ENCODE data around the gene SAMD1.

Gene SAMD1

DNA sequence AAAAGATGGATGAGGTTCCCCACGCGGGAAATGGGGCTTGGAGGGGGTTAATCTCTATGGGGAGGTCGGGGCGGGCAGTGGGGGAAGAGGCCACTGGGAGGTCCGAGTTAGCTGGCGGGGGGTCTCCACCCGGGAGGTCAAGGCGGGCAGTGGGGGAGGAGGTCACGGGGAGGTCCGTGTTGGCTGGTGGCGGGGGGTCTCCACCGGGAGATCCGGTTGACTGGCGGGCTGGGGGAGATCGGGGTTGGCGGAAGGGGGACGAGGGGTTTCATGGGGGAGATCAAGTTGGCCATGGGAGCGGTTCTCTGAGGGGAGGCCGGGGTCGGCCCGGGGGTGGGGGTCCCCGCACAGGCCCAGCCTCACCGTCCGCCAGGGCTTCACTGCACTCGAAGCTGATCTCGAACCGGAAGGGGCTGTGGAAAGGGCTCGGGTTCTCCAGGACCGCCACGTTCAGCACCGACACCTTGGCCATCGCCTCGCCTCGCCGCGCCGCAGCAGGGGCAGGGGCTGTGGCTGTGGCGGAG lies 45.5 kb upstream of the SAMD1 start:
- no peaks in the 10 kb centered on the region for H3K9me3 ChIP-seq (ENCODE audit: insufficient read depth, low read length)
- H3K27ac ChIP-seq (ENCODE audit: low read length): peak overlapping the region; percentile 49
- H3K79me2 ChIP-seq (ENCODE audit: low read length): peaks cover 35% of the 10 kb centered on the region
- H3K27me3 ChIP-seq (ENCODE audit: low read depth, low read length): no peaks in the 10 kb centered on the region
- peak overlapping the region; percentile 92 for H3K9ac ChIP-seq (ENCODE audit: low read length)
- peak overlapping the region; percentile 95 for H3K4me2 ChIP-seq (ENCODE audit: low read length)
- peaks cover 5% of the 10 kb centered on the region for H3K4me1 ChIP-seq (ENCODE audit: low read length)
- peak overlapping the region; percentile 82 for H3K4me3 ChIP-seq (ENCODE audit: low read length)
- peak overlapping the region; percentile 8; the same call in 1 of the 2 replicates for H2AFZ ChIP-seq (ENCODE audit: low read depth, low read length)
- TF ChIP-seq EZH2phosphoT487 (IDR thresholded peaks at IDR 0.05; ENCODE audit: low read depth) (no peak), CTCF (IDR thresholded peaks at IDR 0.05; ENCODE audit: low read depth, low read length) (no peak)
- peaks cover 17% of the 10 kb centered on the region for H3K36me3 ChIP-seq (replicated peaks; ENCODE audit: low read depth, low read length)
- no peaks in the 10 kb centered on the region for H4K20me1 ChIP-seq (ENCODE audit: insufficient read depth, low read length)

GRCh38 chr19:14135355-14135754 lies 44.8 kb upstream of the SAMD1 start:
- Histone ChIP-seq H3K9me3 (ENCODE audit: insufficient read depth, low read length) (no peaks in the 10 kb centered on the region), H3K4me2 (ENCODE audit: low read length) (peak overlapping the region; percentile 95), H3K27me3 (ENCODE audit: low read depth, low read length) (no peaks in the 10 kb centered on the region), H3K4me1 (ENCODE audit: low read length) (peaks cover 5% of the 10 kb centered on the region), H3K79me2 (ENCODE audit: low read length) (peaks cover 35% of the 10 kb centered on the region), H2AFZ (ENCODE audit: low read depth, low read length) (no peak overlapping the region), H3K27ac (ENCODE audit: low read length) (peak overlapping the region; percentile 49; the same call in 1 of the 2 replicates), H3K9ac (ENCODE audit: low read length) (peak overlapping the region; percentile 92), H3K4me3 (ENCODE audit: low read length) (peak overlapping the region; percentile 82), H4K20me1 (ENCODE audit: insufficient read depth, low read length) (no peaks in the 10 kb centered on the region), H3K36me3 (replicated peaks; ENCODE audit: low read depth, low read length) (peaks cover 17% of the 10 kb centered on the region)
- no peak for TF ChIP-seq CTCF (IDR thresholded peaks at IDR 0.05; ENCODE audit: low read depth, low read length)
- no peak for TF ChIP-seq EZH2phosphoT487 (IDR thresholded peaks at IDR 0.05; ENCODE audit: low read depth)

GRCh38 chr19:14127929-14128509 lies 37.5 kb upstream of the SAMD1 start:
- Histone ChIP-seq H4K20me1 (ENCODE audit: insufficient read depth, low read length) (no peaks in the 10 kb centered on the region; the same call in 1 of the 2 replicates), H3K27me3 (ENCODE audit: low read depth, low read length) (no peaks in the 10 kb centered on the region), H3K27ac (ENCODE audit: low read length) (no peak overlapping the region), H3K9me3 (ENCODE audit: insufficient read depth, low read length) (no peaks in the 10 kb centered on the region), H2AFZ (ENCODE audit: low read depth, low read length) (no peak overlapping the region), H3K79me2 (ENCODE audit: low read length) (0 out of 2 replicates have a peak, but pooled peaks cover 4% of the 10 kb centered on the region), H3K4me2 (ENCODE audit: low read length) (no peak overlapping the region), H3K4me3 (ENCODE audit: low read length) (no peak overlapping the region), H3K9ac (ENCODE audit: low read length) (no peak overlapping the region), H3K4me1 (ENCODE audit: low read length) (no peaks in the 10 kb centered on the region), H3K36me3 (replicated peaks; ENCODE audit: low read depth, low read length) (peaks cover 34% of the 10 kb centered on the region)
- no peak for TF ChIP-seq CTCF (IDR thresholded peaks at IDR 0.05; ENCODE audit: low read depth, low read length)
- no peak for TF ChIP-seq EZH2phosphoT487 (IDR thresholded peaks at IDR 0.05; ENCODE audit: low read depth)

DNA sequence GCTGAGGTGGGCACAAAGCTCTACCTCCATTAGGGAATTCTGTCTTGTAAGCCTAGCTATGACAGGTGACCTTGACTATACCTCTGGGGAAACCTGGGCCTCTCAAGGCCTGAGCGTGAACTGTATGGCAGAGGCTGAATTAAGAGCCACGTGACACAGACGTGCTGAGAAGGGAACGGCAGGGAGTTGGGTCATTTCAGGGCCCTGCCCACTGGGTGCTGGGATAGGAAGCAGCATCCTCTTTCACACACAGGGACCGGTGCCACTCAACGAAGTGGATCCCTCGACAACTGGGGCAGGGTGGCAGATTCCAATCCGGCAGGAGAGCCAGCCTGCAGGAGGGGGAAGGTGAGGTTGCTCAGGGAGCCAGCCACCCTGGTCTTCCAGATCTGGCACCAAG lies 36.6 kb upstream of the SAMD1 start:
- no peak overlapping the region for H2AFZ ChIP-seq (ENCODE audit: low read depth, low read length)
- H3K4me1 ChIP-seq (ENCODE audit: low read length): no peaks in the 10 kb centered on the region
- H3K27ac ChIP-seq (ENCODE audit: low read length): no peak overlapping the region
- no peaks in the 10 kb centered on the region; the same call in 1 of the 2 replicates for H4K20me1 ChIP-seq (ENCODE audit: insufficient read depth, low read length)
- no peak overlapping the region for H3K9ac ChIP-seq (ENCODE audit: low read length)
- no peaks in the 10 kb centered on the region for H3K79me2 ChIP-seq (ENCODE audit: low read length)
- no peaks in the 10 kb centered on the region for H3K9me3 ChIP-seq (ENCODE audit: insufficient read depth, low read length)
- no peaks in the 10 kb centered on the region for H3K27me3 ChIP-seq (ENCODE audit: low read depth, low read length)
- H3K36me3 ChIP-seq (replicated peaks; ENCODE audit: low read depth, low read length): peaks cover 35% of the 10 kb centered on the region
- H3K4me2 ChIP-seq (ENCODE audit: low read length): no peak overlapping the region
- no peak for TF ChIP-seq CTCF (IDR thresholded peaks at IDR 0.05; ENCODE audit: low read depth, low read length)
- no peak for TF ChIP-seq EZH2phosphoT487 (IDR thresholded peaks at IDR 0.05; ENCODE audit: low read depth)
- H3K4me3 ChIP-seq (ENCODE audit: low read length): no peak overlapping the region
